CD4-positive, alpha-beta T cell treated with Interleukin-6 for 4 hours (primary cell): ENCODE results near the gene AGXT2.

Experiments used
- DNase-seq: peaks from one replicate; pipeline ENCODE4 v3.0.0-alpha.2; 2020; ENCODE audit warnings: mixed read lengths

The AGXT2 gene

GRCh38 chr5:34957857-34958690, 89.7 kb downstream of the AGXT2 start:
- DNase-seq = peak; percentile 9

GRCh38 chr5:34957321-34957720, 90.4 kb downstream of the AGXT2 start:
- DNase-seq = no peak
